Mucosa of rectum (tissue), 2 donors: Measurements from ENCODE around the gene EIF2S3.

Experiments used
- H3K27ac ChIP-seq, 2 donors: one replicate each; pipeline ENCODE4 v1.7.0; 2013; ENCODE audit warnings: inconsistent platforms in 2 of 2, low read depth in 2 of 2, low read length in 2 of 2
- H3K27me3 ChIP-seq, 2 donors: one replicate each; pipeline ENCODE4 v1.7.0; 2013; ENCODE audit warnings: low read length in 2 of 2; ENCODE audit not compliant: control insufficient read depth in 2 of 2, insufficient read depth in 2 of 2
- H3K36me3 ChIP-seq, 2 donors: one replicate each; pipeline ENCODE4 v1.7.0; 2013; ENCODE audit warnings: low read length in 2 of 2; ENCODE audit not compliant: control insufficient read depth in 2 of 2, insufficient read depth in 2 of 2
- H3K4me1 ChIP-seq, 2 donors: one replicate each; pipeline ENCODE4 v1.7.0; 2013; ENCODE audit warnings: low read length in 2 of 2, mild to moderate bottlenecking in 1 of 2; ENCODE audit not compliant: control insufficient read depth in 2 of 2, insufficient read depth in 2 of 2
- H3K4me3 ChIP-seq, 2 donors: one replicate each; pipeline ENCODE4 v1.7.0; 2013; ENCODE audit warnings: low read length in 2 of 2
- H3K9ac ChIP-seq, 2 donors: one replicate each; pipeline ENCODE4 v1.7.0; 2013; ENCODE audit warnings: low read length in 2 of 2, low read depth in 1 of 2, mild to moderate bottlenecking in 1 of 2
- H3K9me3 ChIP-seq, 2 donors: one replicate each; pipeline ENCODE4 v1.7.0; 2013; ENCODE audit warnings: low read length in 2 of 2; ENCODE audit not compliant: control insufficient read depth in 2 of 2
- donor health status: healthy.
- donor health status: Normal muscosa, but diverticular disease.

Gene EIF2S3

GRCh38 chrX:24023972-24024669 is 30.6 kb upstream of the EIF2S3 start:
- Histone ChIP-seq H3K27ac (no peak overlapping the region), H3K36me3 (no peaks in the 10 kb centered on the region), H3K9ac (peak overlapping the region; percentile 60 to 81), H3K4me1 (no peaks in the 10 kb centered on the region), H3K9me3 (no peaks in the 10 kb centered on the region), H3K4me3 (peak overlapping the region; percentile 73 to 81), H3K27me3 (no peaks in the 10 kb centered on the region)

- H3K36me3 ChIP-seq = no peaks in the 10 kb centered on the region
- peaks cover 1 to 6% of the 10 kb centered on the region in 2 donors for H3K27me3 ChIP-seq
- H3K4me1 ChIP-seq = no peaks in the 10 kb centered on the region
- peak overlapping the region; percentile 93 to 94 for H3K27ac ChIP-seq
- peak overlapping the region; percentile 73 to 85 for H3K4me3 ChIP-seq
- H3K9ac ChIP-seq = peak overlapping the region; percentile 60 to 88
- no peaks in the 10 kb centered on the region for H3K9me3 ChIP-seq
These were observed 29.7 kb upstream of the EIF2S3 start for GRCh38 chrX:24024819-24025740.

- Histone ChIP-seq H3K27ac (peak overlapping the region; percentile 93 to 94), H3K9me3 (no peaks in the 10 kb centered on the region), H3K4me3 (peak overlapping the region; percentile 71 to 85), H3K4me1 (no peaks in the 10 kb centered on the region), H3K27me3 (peaks cover 7 to 9% of the 10 kb centered on the region in 2 donors), H3K9ac (peak overlapping the region; percentile 86 to 88), H3K36me3 (no peaks in the 10 kb centered on the region)
These were observed 28.9 kb upstream of the EIF2S3 start for GRCh38 chrX:24025741-24026403.

- Histone ChIP-seq H3K4me3 (peak overlapping the region; percentile 71 to 85), H3K9ac (peak overlapping the region in 1 of 2 donors; percentile 88), H3K9me3 (no peaks in the 10 kb centered on the region), H3K27me3 (peaks cover 7 to 9% of the 10 kb centered on the region in 2 donors), H3K36me3 (no peaks in the 10 kb centered on the region), H3K27ac (peak overlapping the region; percentile 93 to 94), H3K4me1 (no peaks in the 10 kb centered on the region)
These were observed 28.3 kb upstream of the EIF2S3 start for GRCh38 chrX:24026432-24026831.

GRCh38 chrX:24027086-24027485 is 27.7 kb upstream of the EIF2S3 start, which contains the start of gene KLHL15:
KLHL15 (minus strand) TSS chrX:24027186; CDS start chrX:24006693, 20,493 bp downstream.
- Histone ChIP-seq H3K27me3 (peaks cover 7 to 9% of the 10 kb centered on the region in 2 donors), H3K4me1 (no peaks in the 10 kb centered on the region), H3K4me3 (peak within 1 kb of the TSS; percentile 71 to 85), H3K9ac (peak within 1 kb of the TSS; percentile 86 to 88), H3K36me3 (no peaks in the 10 kb centered on the region), H3K9me3 (no peaks in the 10 kb centered on the region), H3K27ac (peak within 1 kb of the TSS; percentile 93 to 94)

- Histone ChIP-seq H3K4me1 (no peaks in the 10 kb centered on the region), H3K27ac (no peak overlapping the region), H3K4me3 (no peak overlapping the region), H3K27me3 (peaks cover 7 to 12% of the 10 kb centered on the region in 2 donors), H3K9ac (no peak overlapping the region), H3K36me3 (no peaks in the 10 kb centered on the region), H3K9me3 (no peaks in the 10 kb centered on the region)
These were observed 26.8 kb upstream of the EIF2S3 start for GRCh38 chrX:24027985-24028384.

- Histone ChIP-seq H3K27ac (no peak overlapping the region), H3K9me3 (no peaks in the 10 kb centered on the region), H3K36me3 (no peaks in the 10 kb centered on the region), H3K27me3 (peaks cover 7 to 19% of the 10 kb centered on the region in 2 donors), H3K4me3 (no peak overlapping the region), H3K9ac (no peak overlapping the region), H3K4me1 (no peaks in the 10 kb centered on the region)
These were observed 24.2 kb upstream of the EIF2S3 start for GRCh38 chrX:24030597-24030996.

GRCh38 chrX:24034485-24034884 is 20.3 kb upstream of the EIF2S3 start:
- peaks cover 7 to 19% of the 10 kb centered on the region in 2 donors for H3K27me3 ChIP-seq
- no peak overlapping the region for H3K27ac ChIP-seq
- H3K9ac ChIP-seq = no peak overlapping the region
- no peaks in the 10 kb centered on the region for H3K36me3 ChIP-seq
- H3K4me1 ChIP-seq = no peaks in the 10 kb centered on the region
- H3K4me3 ChIP-seq = no peak overlapping the region
- no peaks in the 10 kb centered on the region for H3K9me3 ChIP-seq

GRCh38 chrX:24037729-24038128 is 17.0 kb upstream of the EIF2S3 start:
- Histone ChIP-seq H3K9ac (no peak overlapping the region), H3K27me3 (peaks cover 0 to 8% of the 10 kb centered on the region in 2 donors), H3K4me3 (no peak overlapping the region), H3K9me3 (no peaks in the 10 kb centered on the region), H3K4me1 (no peaks in the 10 kb centered on the region), H3K27ac (no peak overlapping the region), H3K36me3 (no peaks in the 10 kb centered on the region)
